GM12892 (cell line): Measurements from ENCODE around the gene DNAH14.

Experiments used
- POLR2A ChIP-seq: IDR thresholded peaks from 2 replicates; pipeline ENCODE4 v1.6.1; 2011; ENCODE audit warnings: low read depth, low read length, control low read depth
- POLR2AphosphoS5 ChIP-seq: IDR thresholded peaks from 2 replicates; pipeline ENCODE4 v1.6.1; 2011; ENCODE audit warnings: low read depth, low read length, control low read depth

- TF ChIP-seq POLR2AphosphoS5 (no peak), POLR2A (no peak)
These were observed 183.8 kb downstream of the DNAH14 start for GRCh38 chr1:225113265-225113664.
